Ishikawa (cell line): ENCODE measurements around the gene SHKBP1.

Experiments
- CEBPB ChIP-seq: IDR thresholded peaks from 2 replicates; pipeline ENCODE4 v1.6.1; 2012
- CREB1 ChIP-seq: IDR thresholded peaks from 2 replicates; pipeline ENCODE4 v1.6.1; 2012; ENCODE audit warnings: low read depth
- EGR1 ChIP-seq: IDR thresholded peaks from 2 replicates; pipeline ENCODE4 v1.6.1; 2012
- EP300 ChIP-seq: IDR thresholded peaks from 2 replicates; pipeline ENCODE4 v1.6.1; 2012; ENCODE audit warnings: borderline replicate concordance
- FOXM1 ChIP-seq: IDR thresholded peaks from 2 replicates; pipeline ENCODE4 v1.6.1; 2012; ENCODE audit warnings: low read depth, borderline replicate concordance
- NFIC ChIP-seq: IDR thresholded peaks from 2 replicates; pipeline ENCODE4 v1.6.1; 2012
- RAD21 ChIP-seq: IDR thresholded peaks from 2 replicates; pipeline ENCODE4 v1.6.1; 2012; ENCODE audit warnings: low read depth
- TAF1 ChIP-seq: IDR thresholded peaks from 2 replicates; pipeline ENCODE4 v1.6.1; 2012; ENCODE audit warnings: low read depth, mild to moderate bottlenecking
- TCF12 ChIP-seq: IDR thresholded peaks from 2 replicates; pipeline ENCODE4 v1.6.1; 2012; ENCODE audit warnings: low read depth
- TEAD4 ChIP-seq: IDR thresholded peaks from 2 replicates; pipeline ENCODE4 v1.6.1; 2012
- YY1 ChIP-seq: IDR thresholded peaks from 2 replicates; pipeline ENCODE4 v1.6.1; 2012; ENCODE audit warnings: low read depth
- ZBTB7A ChIP-seq: IDR thresholded peaks from 2 replicates; pipeline ENCODE4 v1.6.1; 2012; ENCODE audit warnings: low read depth
- TF ChIP-seq, protein P1 (sequence below): IDR thresholded peaks from 2 replicates; pipeline ENCODE4 v1.6.1; 2012
- TF ChIP-seq, protein P2 (sequence below): IDR thresholded peaks from 2 replicates; pipeline ENCODE4 v1.6.1; 2012
- TF ChIP-seq, protein P3 (sequence below): IDR thresholded peaks from 2 replicates; pipeline ENCODE4 v1.6.1; 2012; ENCODE audit warnings: low read depth, mild to moderate bottlenecking

Gene SHKBP1

DNA sequence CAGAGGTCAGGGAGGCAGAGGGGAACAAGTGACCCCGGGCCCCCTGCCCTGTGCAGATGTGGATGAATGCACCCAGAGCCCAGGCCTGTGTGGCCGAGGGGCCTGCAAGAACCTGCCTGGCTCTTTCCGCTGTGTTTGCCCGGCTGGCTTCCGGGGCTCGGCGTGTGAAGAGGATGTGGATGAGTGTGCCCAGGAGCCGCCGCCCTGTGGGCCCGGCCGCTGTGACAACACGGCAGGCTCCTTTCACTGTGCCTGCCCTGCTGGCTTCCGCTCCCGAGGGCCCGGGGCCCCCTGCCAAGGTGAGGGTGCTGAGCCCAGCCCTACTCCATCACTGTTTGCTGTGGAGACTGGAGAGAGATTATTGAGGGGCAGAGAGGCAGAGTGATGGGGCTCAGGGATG lies 34.4 kb downstream of the SHKBP1 start:
- TF ChIP-seq TCF12, result no peak
- TF ChIP-seq EGR1, result no peak
- no peak for TF ChIP-seq NFIC
- TF ChIP-seq EP300, result no peak
- TF ChIP-seq RAD21, result no peak

DNA sequence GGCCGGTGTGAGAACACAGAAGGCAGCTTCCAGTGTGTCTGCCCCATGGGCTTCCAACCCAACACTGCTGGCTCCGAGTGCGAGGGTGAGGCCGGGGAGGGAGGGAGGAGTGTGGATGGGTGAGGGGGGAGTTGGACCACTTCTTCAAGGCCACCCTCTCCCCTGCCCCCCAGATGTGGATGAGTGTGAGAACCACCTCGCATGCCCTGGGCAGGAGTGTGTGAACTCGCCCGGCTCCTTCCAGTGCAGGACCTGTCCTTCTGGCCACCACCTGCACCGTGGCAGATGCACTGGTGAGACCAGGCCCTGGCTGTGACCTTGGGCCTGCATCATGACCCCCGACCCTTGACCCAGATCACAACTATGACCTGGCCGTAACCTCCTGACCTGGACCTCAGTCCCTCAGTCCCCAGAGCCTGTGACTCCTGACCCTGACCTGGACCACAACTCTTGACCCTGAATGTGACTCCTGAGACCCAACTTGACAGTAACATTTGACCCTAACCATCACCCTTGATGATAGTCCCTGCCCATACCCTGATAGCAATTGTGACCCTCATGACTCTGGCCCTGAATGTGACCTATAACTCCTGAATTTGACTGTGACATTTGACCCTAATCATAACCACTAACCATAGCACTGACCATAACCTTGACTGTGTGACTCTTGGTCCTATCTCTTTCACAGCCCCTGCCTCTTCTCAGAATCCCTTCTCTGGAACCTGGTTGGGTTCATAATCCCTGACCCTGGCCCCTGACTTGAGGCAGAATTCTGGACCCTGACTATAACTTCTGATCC lies 35.4 kb downstream of the SHKBP1 start:
- TF ChIP-seq EGR1, result no peak
- TF ChIP-seq EP300, result no peak
- no peak for TF ChIP-seq FOXM1
- no peak for TF ChIP-seq CREB1
- TF ChIP-seq NFIC, result no peak

DNA sequence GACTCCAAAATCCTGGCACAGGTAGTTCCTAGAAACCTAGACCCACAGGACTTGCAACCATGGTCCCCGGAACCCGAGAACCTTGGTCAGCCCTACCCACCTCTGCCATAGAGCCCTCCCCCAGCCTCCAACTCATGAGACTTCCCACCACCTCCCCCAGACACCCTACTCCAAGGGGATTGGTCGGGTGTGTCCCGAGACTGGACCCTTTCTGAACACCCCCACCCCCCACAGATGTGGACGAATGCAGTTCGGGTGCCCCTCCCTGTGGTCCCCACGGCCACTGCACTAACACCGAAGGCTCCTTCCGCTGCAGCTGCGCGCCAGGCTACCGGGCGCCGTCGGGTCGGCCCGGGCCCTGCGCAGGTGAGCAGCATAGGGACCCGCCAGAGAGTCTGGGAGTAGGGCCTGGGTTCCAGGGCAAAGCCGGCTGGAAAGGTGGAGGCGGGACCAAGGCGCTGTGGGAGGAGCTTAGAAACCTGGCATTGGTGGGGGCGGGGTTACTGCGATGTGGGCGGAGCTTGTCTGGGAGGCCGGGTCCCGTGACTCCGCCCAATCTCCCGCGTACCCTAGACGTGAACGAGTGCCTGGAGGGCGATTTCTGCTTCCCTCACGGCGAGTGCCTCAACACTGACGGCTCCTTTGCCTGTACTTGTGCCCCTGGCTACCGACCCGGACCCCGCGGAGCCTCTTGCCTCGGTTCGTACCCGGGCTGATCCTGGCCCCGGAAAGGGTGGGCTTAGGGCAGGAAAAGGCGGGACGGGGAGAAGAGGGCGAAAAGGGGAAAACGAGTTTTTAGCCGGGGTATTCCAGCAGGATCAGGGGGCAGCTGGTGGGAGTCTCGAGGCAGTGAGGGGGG lies 36.4 kb downstream of the SHKBP1 start:
- TF ChIP-seq TAF1 (peak; percentile 27; the same call in 1 of the 2 replicates), NFIC (no peak)
- TF ChIP-seq, protein P1, sequence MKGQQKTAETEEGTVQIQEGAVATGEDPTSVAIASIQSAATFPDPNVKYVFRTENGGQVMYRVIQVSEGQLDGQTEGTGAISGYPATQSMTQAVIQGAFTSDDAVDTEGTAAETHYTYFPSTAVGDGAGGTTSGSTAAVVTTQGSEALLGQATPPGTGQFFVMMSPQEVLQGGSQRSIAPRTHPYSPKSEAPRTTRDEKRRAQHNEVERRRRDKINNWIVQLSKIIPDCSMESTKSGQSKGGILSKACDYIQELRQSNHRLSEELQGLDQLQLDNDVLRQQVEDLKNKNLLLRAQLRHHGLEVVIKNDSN, result peak; percentile 51; the same call in 1 of the 2 replicates

DNA sequence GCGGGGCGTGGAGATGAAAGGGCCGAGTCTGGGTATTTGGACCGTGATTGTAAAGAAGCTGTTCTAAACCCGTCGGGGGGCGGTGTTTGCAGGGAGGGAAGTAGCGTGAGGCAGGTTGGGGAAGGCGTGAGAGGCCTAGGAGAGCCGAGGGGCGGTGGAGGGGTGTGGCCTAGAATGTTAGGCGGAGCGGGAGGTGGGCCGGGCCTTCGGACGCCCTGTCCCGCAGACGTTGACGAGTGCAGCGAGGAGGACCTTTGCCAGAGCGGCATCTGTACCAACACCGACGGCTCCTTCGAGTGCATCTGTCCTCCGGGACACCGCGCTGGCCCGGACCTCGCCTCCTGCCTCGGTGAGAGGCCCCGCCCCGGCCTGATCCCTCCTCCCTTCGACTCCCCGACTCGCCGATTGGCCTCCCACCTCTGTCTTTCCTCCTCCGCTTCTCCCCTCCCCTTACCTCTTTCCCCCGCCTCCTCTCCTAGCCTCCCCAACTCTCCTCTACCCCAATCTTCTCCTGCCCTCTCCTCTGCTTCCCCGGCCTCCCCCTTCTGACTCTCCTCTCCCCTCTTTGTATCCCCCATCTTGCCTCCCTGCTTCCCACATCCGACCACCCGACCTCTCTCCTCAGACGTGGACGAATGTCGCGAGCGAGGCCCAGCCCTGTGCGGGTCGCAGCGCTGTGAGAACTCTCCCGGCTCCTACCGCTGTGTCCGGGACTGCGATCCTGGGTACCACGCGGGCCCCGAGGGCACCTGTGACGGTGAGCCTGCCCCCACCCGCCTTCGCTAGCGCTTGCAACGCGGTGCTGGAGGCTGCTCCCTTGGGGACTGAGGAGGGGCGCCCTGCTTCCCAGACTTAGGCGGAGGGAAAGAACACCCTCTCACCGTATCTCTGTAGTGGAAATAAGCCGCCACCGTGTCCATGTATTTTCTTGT lies 37.3 kb downstream of the SHKBP1 start:
- TF ChIP-seq TCF12 (no peak), TAF1 (peak; percentile 31; the same call in 1 of the 2 replicates)
- TF ChIP-seq, protein P2, sequence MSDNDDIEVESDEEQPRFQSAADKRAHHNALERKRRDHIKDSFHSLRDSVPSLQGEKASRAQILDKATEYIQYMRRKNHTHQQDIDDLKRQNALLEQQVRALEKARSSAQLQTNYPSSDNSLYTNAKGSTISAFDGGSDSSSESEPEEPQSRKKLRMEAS, result peak; percentile 43

DNA sequence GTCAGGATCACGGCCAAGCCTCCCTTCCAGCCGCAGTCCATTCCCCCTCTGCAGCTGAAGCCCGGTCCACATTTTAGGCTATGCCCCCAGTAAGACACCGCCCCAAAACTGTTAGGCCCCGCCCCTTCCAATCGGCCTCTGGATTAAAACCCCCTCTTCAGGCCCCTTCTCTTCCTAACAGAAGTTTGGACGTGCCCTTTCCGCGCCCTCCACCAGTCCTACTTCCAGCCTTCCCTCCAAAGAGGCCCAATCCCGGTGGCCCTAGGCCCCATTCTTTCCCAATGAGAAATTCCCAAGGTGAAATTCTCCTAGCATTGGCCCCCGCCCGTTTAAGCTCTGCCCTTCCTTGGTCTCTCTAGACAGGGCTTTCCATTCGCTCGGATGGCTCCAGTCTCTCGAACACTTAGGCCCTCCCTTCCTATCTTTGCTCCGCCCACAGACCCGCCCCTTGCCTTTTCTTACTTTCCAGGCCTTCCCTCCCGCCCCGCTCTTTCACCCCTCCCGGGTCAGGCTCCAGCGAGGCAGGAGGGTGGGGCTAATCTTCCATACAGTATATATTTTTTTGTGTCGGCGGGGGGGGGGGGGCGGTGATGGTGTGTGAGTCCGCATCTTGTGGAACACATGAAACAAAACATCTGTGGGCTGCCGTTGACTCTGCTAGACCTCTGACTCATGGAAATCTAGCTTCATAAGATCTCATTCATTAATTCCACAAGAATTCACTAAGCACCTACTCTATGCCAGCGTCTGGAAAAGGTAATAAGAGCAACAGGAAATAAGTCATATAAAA lies 38.1 kb downstream of the SHKBP1 start:
- 0 out of 2 replicates have a peak, but pooled peaks have one; percentile 4 for TF ChIP-seq TEAD4
- TF ChIP-seq TAF1, result 0 out of 2 replicates have a peak, but pooled peaks have one; percentile 15
- no peak for TF ChIP-seq EP300
- TF ChIP-seq, protein P2, result peak; percentile 20

DNA sequence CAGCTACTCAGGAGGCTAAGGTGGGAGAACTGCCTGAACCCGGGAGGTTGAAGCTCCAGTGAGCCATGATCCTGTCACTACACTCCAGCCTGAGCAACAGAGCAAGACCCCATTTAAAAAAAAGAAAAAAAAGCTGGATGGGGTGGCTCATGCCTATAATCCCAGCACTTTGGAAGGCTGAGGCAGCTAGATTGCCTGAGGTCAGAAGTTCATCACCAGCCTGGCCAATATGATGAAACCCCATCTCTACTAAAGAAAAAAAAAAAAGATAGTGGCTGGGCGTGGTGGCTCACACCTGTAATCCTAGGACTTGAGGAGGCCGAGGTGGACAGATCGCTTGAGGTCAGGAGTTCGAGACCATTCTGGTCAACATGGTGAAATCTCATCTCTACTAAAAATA lies 39.5 kb downstream of the SHKBP1 start:
- TF ChIP-seq, protein P2, result no peak
- no peak for TF ChIP-seq FOXM1
- no peak for TF ChIP-seq ZBTB7A
- no peak for TF ChIP-seq EP300
- TF ChIP-seq YY1, result no peak
- TF ChIP-seq CREB1, result no peak
- TF ChIP-seq NFIC, result no peak
- TF ChIP-seq, protein P3, sequence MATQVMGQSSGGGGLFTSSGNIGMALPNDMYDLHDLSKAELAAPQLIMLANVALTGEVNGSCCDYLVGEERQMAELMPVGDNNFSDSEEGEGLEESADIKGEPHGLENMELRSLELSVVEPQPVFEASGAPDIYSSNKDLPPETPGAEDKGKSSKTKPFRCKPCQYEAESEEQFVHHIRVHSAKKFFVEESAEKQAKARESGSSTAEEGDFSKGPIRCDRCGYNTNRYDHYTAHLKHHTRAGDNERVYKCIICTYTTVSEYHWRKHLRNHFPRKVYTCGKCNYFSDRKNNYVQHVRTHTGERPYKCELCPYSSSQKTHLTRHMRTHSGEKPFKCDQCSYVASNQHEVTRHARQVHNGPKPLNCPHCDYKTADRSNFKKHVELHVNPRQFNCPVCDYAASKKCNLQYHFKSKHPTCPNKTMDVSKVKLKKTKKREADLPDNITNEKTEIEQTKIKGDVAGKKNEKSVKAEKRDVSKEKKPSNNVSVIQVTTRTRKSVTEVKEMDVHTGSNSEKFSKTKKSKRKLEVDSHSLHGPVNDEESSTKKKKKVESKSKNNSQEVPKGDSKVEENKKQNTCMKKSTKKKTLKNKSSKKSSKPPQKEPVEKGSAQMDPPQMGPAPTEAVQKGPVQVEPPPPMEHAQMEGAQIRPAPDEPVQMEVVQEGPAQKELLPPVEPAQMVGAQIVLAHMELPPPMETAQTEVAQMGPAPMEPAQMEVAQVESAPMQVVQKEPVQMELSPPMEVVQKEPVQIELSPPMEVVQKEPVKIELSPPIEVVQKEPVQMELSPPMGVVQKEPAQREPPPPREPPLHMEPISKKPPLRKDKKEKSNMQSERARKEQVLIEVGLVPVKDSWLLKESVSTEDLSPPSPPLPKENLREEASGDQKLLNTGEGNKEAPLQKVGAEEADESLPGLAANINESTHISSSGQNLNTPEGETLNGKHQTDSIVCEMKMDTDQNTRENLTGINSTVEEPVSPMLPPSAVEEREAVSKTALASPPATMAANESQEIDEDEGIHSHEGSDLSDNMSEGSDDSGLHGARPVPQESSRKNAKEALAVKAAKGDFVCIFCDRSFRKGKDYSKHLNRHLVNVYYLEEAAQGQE, result no peak
- TF ChIP-seq TAF1, result no peak
- TF ChIP-seq RAD21, result no peak
- TF ChIP-seq, protein P1, result no peak
- TF ChIP-seq TEAD4, result no peak
- TF ChIP-seq EGR1, result no peak
- no peak for TF ChIP-seq CEBPB
- no peak for TF ChIP-seq TCF12
